IMR-90 (cell line): Measurements from ENCODE around the gene AMDHD2. TPM values are rescaled to one million over a fixed set of nuclear protein-coding genes. Genes with fewer than 3 reads are reported as not detected.

ENCODE experiments used
- ATAC-seq: fragments of 200-7000 bp; cut with Tn5 transposase; 2 replicates; pipeline ENCODE4 v1.9.1; 2020; ENCODE audit warnings: low read depth, mild to moderate bottlenecking, moderate library complexity
- BruUV-seq: library from RNA; stranded (reverse); fragments of 400-500 nt; replicated peaks from 2 replicates; lab custom pipeline; 2021; lab: Mats Ljungman, UMichigan
- CTCF ChIA-PET: fragments of 300-600 bp; formaldehyde crosslinking; extraction: SDS; loops from one replicate; lab custom pipeline; 2021; ENCODE audit warnings: antibody characterized with exemption; lab: Yijun Ruan, JAX
- POLR2A ChIA-PET: fragments of 300-600 bp; sonication (Branson Sonifier 250); formaldehyde crosslinking; loops from one replicate; lab custom pipeline; 2022; ENCODE audit warnings: antibody characterized with exemption; ENCODE audit not compliant: unreplicated experiment; lab: Charles Lee
- DNase-seq: peaks from one replicate; pipeline ENCODE4 v3.0.0; 2013
- H2AFZ ChIP-seq: replicated peaks from 2 replicates; pipeline ENCODE3; 2013; ENCODE audit warnings: low read length, mild to moderate bottlenecking; ENCODE audit not compliant: poor library complexity
- H2AK5ac ChIP-seq: 2 replicates; pipeline ENCODE4 v1.6.1; 2013; ENCODE audit warnings: low read depth, low read length, inconsistent platforms
- H2AK9ac ChIP-seq: replicated peaks from 2 replicates; pipeline ENCODE3; 2013; ENCODE audit warnings: mild to moderate bottlenecking, low read depth, low read length, moderate library complexity; ENCODE audit not compliant: poor library complexity
- H2BK120ac ChIP-seq: 2 replicates; pipeline ENCODE4 v1.6.1; 2013; ENCODE audit warnings: low read depth, low read length, inconsistent platforms
- H2BK15ac ChIP-seq: 3 replicates; pipeline ENCODE4 v1.6.1; 2013; ENCODE audit warnings: low read depth, low read length, inconsistent platforms
- H2BK20ac ChIP-seq: 2 replicates; pipeline ENCODE4 v1.6.1; 2013; ENCODE audit warnings: low read depth, mild to moderate bottlenecking, inconsistent platforms, low read length, moderate library complexity
- H2BK5ac ChIP-seq: 2 replicates; pipeline ENCODE4 v1.6.1; 2013; ENCODE audit warnings: mild to moderate bottlenecking, low read depth, low read length, inconsistent platforms; ENCODE audit not compliant: poor library complexity, severe bottlenecking
- H3K14ac ChIP-seq: replicated peaks from 2 replicates; pipeline ENCODE4 v1.6.1; 2013; ENCODE audit warnings: low read depth, low read length, inconsistent platforms
- H3K18ac ChIP-seq: 2 replicates; pipeline ENCODE4 v1.6.1; 2013; ENCODE audit warnings: low read depth, low read length, control low read depth
- H3K23ac ChIP-seq: 2 replicates; pipeline ENCODE4 v1.6.1; 2013; ENCODE audit warnings: low read depth, low read length, inconsistent platforms
- H3K27ac ChIP-seq: 2 replicates; pipeline ENCODE4 v1.5.1; 2013; ENCODE audit warnings: mild to moderate bottlenecking, control low read depth, low read length; ENCODE audit not compliant: insufficient read depth
- H3K27me3 ChIP-seq: 2 replicates; pipeline ENCODE4 v1.6.1; 2013; ENCODE audit warnings: low read length; ENCODE audit not compliant: control insufficient read depth, insufficient read depth
- H3K36me3 ChIP-seq: 2 replicates; pipeline ENCODE4 v1.6.1; 2013; ENCODE audit warnings: low read length, mixed read lengths; ENCODE audit not compliant: control insufficient read depth, insufficient read depth
- H3K4ac ChIP-seq: 2 replicates; pipeline ENCODE4 v1.6.1; 2013; ENCODE audit warnings: low read depth, low read length, inconsistent platforms
- H3K4me1 ChIP-seq: 2 replicates; pipeline ENCODE4 v1.6.1; 2013; ENCODE audit warnings: low read length, mixed read lengths; ENCODE audit not compliant: control insufficient read depth, insufficient read depth
- H3K4me2 ChIP-seq: 2 replicates; pipeline ENCODE4 v1.6.1; 2013; ENCODE audit warnings: low read depth, mild to moderate bottlenecking, control low read depth, low read length, moderate library complexity
- H3K4me3 ChIP-seq: 2 replicates; pipeline ENCODE4 v1.5.1; 2013; ENCODE audit warnings: low read depth, mild to moderate bottlenecking, control low read depth, low read length, moderate library complexity; ENCODE audit not compliant: insufficient read depth
- H3K56ac ChIP-seq: 2 replicates; pipeline ENCODE4 v1.6.1; 2013; ENCODE audit warnings: low read length, inconsistent platforms; ENCODE audit not compliant: insufficient read depth; ENCODE audit errors: extremely low read depth
- H3K79me1 ChIP-seq, 2 experiments: 2 replicates each; pipeline ENCODE4 v1.6.1; 2013; ENCODE audit warnings: low read length in 2 of 2, inconsistent platforms in 1 of 2, low read depth in 1 of 2
- H3K9ac ChIP-seq: 2 replicates; pipeline ENCODE4 v1.6.1; 2013; ENCODE audit warnings: low read depth, low read length, control low read depth
- H3K9me1 ChIP-seq: 2 replicates; pipeline ENCODE4 v1.6.1; 2013; ENCODE audit warnings: low read length, inconsistent platforms; ENCODE audit not compliant: insufficient read depth
- H3K9me3 ChIP-seq: 2 replicates; pipeline ENCODE4 v1.6.1; 2013; ENCODE audit warnings: low read length; ENCODE audit not compliant: control insufficient read depth, insufficient read depth
- H4K20me1 ChIP-seq: 2 replicates; pipeline ENCODE4 v1.6.1; 2013; ENCODE audit warnings: low read length, inconsistent platforms; ENCODE audit not compliant: insufficient read depth
- H4K5ac ChIP-seq: 2 replicates; pipeline ENCODE4 v1.6.1; 2013; ENCODE audit warnings: mild to moderate bottlenecking, low read depth, low read length, control low read depth
- H4K8ac ChIP-seq, 2 experiments: 2 replicates each; pipeline ENCODE4 v1.6.1; 2013; ENCODE audit warnings: low read depth in 2 of 2, low read length in 2 of 2, control low read depth in 1 of 2, inconsistent platforms in 1 of 2
- H4K91ac ChIP-seq: 2 replicates; pipeline ENCODE4 v1.6.1; 2013; ENCODE audit warnings: low read depth, low read length, inconsistent platforms; ENCODE audit not compliant: insufficient read depth
- CHD1 ChIP-seq: IDR thresholded peaks from 2 replicates; pipeline ENCODE4 v1.6.1; 2012; ENCODE audit warnings: low read depth, low read length, improper control_type of control experiment
- CTCF ChIP-seq: conservative IDR thresholded peaks from 2 replicates; pipeline ENCODE4 v1.5.1; 2012; ENCODE audit warnings: mild to moderate bottlenecking, low read depth, low read length, improper control_type of control experiment
- ELK1 ChIP-seq: fragments of 150-350 bp; IDR thresholded peaks from 2 replicates; pipeline ENCODE4 v1.6.1; 2016; ENCODE audit warnings: low read depth, mild to moderate bottlenecking, low read length, moderate library complexity, borderline replicate concordance
- MAFK ChIP-seq: IDR thresholded peaks from 2 replicates; pipeline ENCODE4 v1.6.1; 2012; ENCODE audit warnings: low read depth, low read length, improper control_type of control experiment
- NFE2L2 ChIP-seq: fragments of 150-350 bp; IDR thresholded peaks from 2 replicates; pipeline ENCODE4 v1.6.1; 2016; ENCODE audit warnings: low read depth, mild to moderate bottlenecking, low read length
- RCOR1 ChIP-seq: IDR thresholded peaks from 2 replicates; pipeline ENCODE4 v1.6.1; 2012; ENCODE audit warnings: mild to moderate bottlenecking, low read length, improper control_type of control experiment; ENCODE audit not compliant: insufficient replicate concordance
- WGBS, 2 experiments: methylation state at CpG; one replicate each; pipeline versions ENCODE4 v1.1.5 to v1.1.7; 2013; ENCODE audit warnings: missing lambda C conversion rate in 2 of 2; ENCODE audit not compliant: insufficient read length in 1 of 2; ENCODE audit errors: extremely low coverage in 2 of 2; 5-methylcytosine and 5-hydroxymethylcytosine counted together
- dilution Hi-C: fragments of 300-500 bp; cut with HindIII; formaldehyde crosslinking; loops from one replicate; pipeline ENCODE4 v1.14.3; 2018; ENCODE audit warnings: low sequenced_read_pairs; ENCODE audit not compliant: unreplicated experiment
- in situ Hi-C: fragments of 300-500 bp; cut with MboI; formaldehyde crosslinking; loops from 3 replicates; pipeline ENCODE4 v1.14.3; 2019; ENCODE audit warnings: low sequenced_read_pairs, inconsistent platforms, mixed read lengths
- intact Hi-C: fragments of 100-400 bp; cut with micrococcal nuclease; formaldehyde crosslinking; loops from 2 replicates; pipeline ENCODE4 v1.10.0; 2022
- polyA plus RNA-seq, 3 experiments: library from polyadenylated mRNA; depleted of rRNA; stranded (reverse); fragments of >200 nt; gene quantifications; 2 replicates each; pipeline ENCODE4 v1.2.3, GENCODE V29; 2012; ENCODE audit warnings: low replicate concordance in 1 of 3
- total RNA-seq: library from RNA; depleted of rRNA; stranded (reverse); fragments of >200 nt; gene quantifications from 2 replicates; pipeline ENCODE4 v1.2.3, GENCODE V29; 2012

AMDHD2 gene
- total and polyA plus RNA-seq, 2 of the 4 experiments (the other 2 are of a cell fraction) = 10.6 to 30.3 TPM

- no peaks in the 10 kb centered on the region; the same call in 1 of the 2 replicates for H3K27me3 ChIP-seq
- DNase-seq = no peak
- peak overlapping the region; percentile 34; the same call in 1 of the 2 replicates for H3K27ac ChIP-seq
- H4K91ac ChIP-seq = no peak overlapping the region
- no peak overlapping the region for H3K56ac ChIP-seq
- ChIA-PET CTCF (no interaction called here), POLR2A (interaction anchor here (0.6 kb wide), 1 partner anchor 243 kb away, joined by 6 read pairs; no protein-coding TSS in a partner anchor)
- peak overlapping the region; percentile 85 for H2AFZ ChIP-seq
- no peak for TF ChIP-seq NFE2L2
- no peak for TF ChIP-seq MAFK
- TF ChIP-seq RCOR1 = no peak
- no peak for TF ChIP-seq CHD1
- no peak for TF ChIP-seq ELK1
- no peak for TF ChIP-seq CTCF
- no peaks in the 10 kb centered on the region for H3K9me3 ChIP-seq
- no peak overlapping the region for H2BK20ac ChIP-seq
- peak overlapping the region; percentile 74 for H3K4me2 ChIP-seq
- H3K23ac ChIP-seq = peak overlapping the region; percentile 65
- H3K14ac ChIP-seq = 0 out of 2 replicates have a peak overlapping the region, but pooled peaks have one; percentile 51
- ATAC-seq = 0 out of 2 replicates have a peak, but pooled peaks have one; percentile 2
- peak overlapping the region; percentile 89 for H2AK9ac ChIP-seq
- intact Hi-C loops (no loop called here), in situ Hi-C loops (no loop called here), dilution Hi-C loops (no loop called here)
- H3K4me3 ChIP-seq = peak overlapping the region; percentile 83
- no TSS peak for BruUV-seq
- H2BK120ac ChIP-seq = no peak overlapping the region
- 24% methylated on average over 30 of the region's 55 CpGs; no CpG with 5 or more reads in 1 of the 2 experiments for WGBS, 2 experiments
- H4K5ac ChIP-seq = no peak overlapping the region
- H3K9ac ChIP-seq = peak overlapping the region; percentile 56
- H3K4ac ChIP-seq = no peak overlapping the region; the same call in 1 of the 2 replicates
- no peak overlapping the region; the same call in 1 of the 2 replicates for H2AK5ac ChIP-seq
- no peak overlapping the region; a peak in 1 of 4 replicates for H4K8ac ChIP-seq
- peaks cover 28% of the 10 kb centered on the region for H4K20me1 ChIP-seq
- H3K18ac ChIP-seq = no peak overlapping the region
- no peak overlapping the region for H2BK15ac ChIP-seq
- H3K36me3 ChIP-seq = no peaks in the 10 kb centered on the region
- no peak overlapping the region for H2BK5ac ChIP-seq
- H3K9me1 ChIP-seq = no peaks in the 10 kb centered on the region; the same call in 1 of the 2 replicates
- peaks cover 10 to 62% of the 10 kb centered on the region in 2 experiments; a peak in 3 of 4 replicates for H3K79me1 ChIP-seq
- peaks cover 12% of the 10 kb centered on the region for H3K4me1 ChIP-seq
Observed at GRCh38 chr16:2475413-2476344, 44.5 kb upstream of the AMDHD2 start.
